Neural crest cell (in vitro differentiated cells): ENCODE measurements around the gene CPLANE1. TPM values are rescaled to one million over a fixed set of nuclear protein-coding genes. Genes with fewer than 3 reads are reported as not detected.

Experiments used
- DNase-seq: peaks from one replicate; pipeline ENCODE4 v3.0.0; 2021; ENCODE audit warnings: low read depth, mixed read lengths, low spot score
- H3K27ac Mint-ChIP-seq: one replicate; pipeline ENCODE4 v1.8.0; 2021; ENCODE audit warnings: mild to moderate bottlenecking, mixed read lengths; ENCODE audit not compliant: unreplicated experiment
- H3K27me3 Mint-ChIP-seq: 2 replicates; pipeline ENCODE4 v1.8.0; 2021; ENCODE audit warnings: low read depth, mild to moderate bottlenecking, mixed read lengths
- H3K36me3 Mint-ChIP-seq: 2 replicates; pipeline ENCODE4 v1.8.0; 2021; ENCODE audit warnings: low read depth, mild to moderate bottlenecking, mixed read lengths
- H3K4me1 Mint-ChIP-seq: 2 replicates; pipeline ENCODE4 v1.8.0; 2021; ENCODE audit warnings: mixed read lengths
- H3K4me3 Mint-ChIP-seq: one replicate; pipeline ENCODE4 v1.8.0; 2021; ENCODE audit warnings: mild to moderate bottlenecking, mixed read lengths
- H3K9me3 Mint-ChIP-seq: 2 replicates; pipeline ENCODE4 v1.8.0; 2021; ENCODE audit warnings: mixed read lengths
- total RNA-seq: library from RNA; stranded (reverse); gene quantifications from 2 replicates; pipeline ENCODE4 v1.2.1, GENCODE V29; 2021
- TF ChIP-seq, protein P1 (sequence below): fragments of 200-600 bp; sonication (generic); conservative IDR thresholded peaks from 2 replicates; pipeline ENCODE4 v1.5.0; 2021; ENCODE audit warnings: antibody characterized with exemption, mild to moderate bottlenecking

The CPLANE1 gene
- total RNA-seq, 1 donor from 2014 or later, result 25.8 TPM

DNA sequence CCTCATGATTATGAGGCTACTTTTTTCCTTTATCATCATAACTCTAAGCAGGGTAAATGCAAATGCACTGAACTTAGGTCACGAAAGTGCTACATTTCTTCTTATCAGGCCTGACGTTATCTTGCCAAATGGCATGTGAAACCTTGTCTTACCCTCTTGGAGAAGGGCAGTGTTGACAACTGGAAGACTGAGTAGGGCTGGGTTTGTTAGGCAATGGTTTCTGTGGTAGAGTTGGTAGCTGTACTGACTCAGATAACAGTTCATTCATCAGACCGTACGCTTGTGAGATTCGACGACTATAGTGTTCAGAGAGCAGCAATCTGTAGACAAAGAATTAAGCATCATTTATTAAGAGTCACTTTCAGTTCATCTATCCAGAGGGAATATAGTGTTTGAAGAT, 127.7 kb downstream of the CPLANE1 start:
- peaks cover 18% of the 10 kb centered on the region for H3K36me3 Mint-ChIP-seq
- TF ChIP-seq, protein P1, sequence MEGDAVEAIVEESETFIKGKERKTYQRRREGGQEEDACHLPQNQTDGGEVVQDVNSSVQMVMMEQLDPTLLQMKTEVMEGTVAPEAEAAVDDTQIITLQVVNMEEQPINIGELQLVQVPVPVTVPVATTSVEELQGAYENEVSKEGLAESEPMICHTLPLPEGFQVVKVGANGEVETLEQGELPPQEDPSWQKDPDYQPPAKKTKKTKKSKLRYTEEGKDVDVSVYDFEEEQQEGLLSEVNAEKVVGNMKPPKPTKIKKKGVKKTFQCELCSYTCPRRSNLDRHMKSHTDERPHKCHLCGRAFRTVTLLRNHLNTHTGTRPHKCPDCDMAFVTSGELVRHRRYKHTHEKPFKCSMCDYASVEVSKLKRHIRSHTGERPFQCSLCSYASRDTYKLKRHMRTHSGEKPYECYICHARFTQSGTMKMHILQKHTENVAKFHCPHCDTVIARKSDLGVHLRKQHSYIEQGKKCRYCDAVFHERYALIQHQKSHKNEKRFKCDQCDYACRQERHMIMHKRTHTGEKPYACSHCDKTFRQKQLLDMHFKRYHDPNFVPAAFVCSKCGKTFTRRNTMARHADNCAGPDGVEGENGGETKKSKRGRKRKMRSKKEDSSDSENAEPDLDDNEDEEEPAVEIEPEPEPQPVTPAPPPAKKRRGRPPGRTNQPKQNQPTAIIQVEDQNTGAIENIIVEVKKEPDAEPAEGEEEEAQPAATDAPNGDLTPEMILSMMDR, result no peak

DNA sequence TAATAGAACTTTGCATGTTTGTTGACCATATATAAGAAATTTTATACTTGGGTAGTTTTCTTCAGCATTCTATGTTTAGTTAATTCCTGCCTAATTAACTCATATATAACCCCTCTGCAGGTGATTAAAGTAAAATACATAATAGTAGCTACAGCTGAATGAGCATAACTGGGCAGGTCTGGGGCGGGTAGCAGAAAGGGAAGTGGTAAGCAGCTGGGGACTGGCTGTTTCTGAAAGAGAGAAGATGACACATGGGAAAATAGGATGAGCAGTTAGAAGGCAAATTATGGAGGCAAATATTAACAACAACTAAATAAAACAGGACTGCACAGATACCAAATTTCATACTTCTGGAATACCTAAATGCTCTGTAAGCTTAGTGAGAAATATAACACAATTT, 128.1 kb downstream of the CPLANE1 start:
- Mint-ChIP-seq H3K27ac (no peak overlapping the region), H3K4me1 (no peaks in the 10 kb centered on the region), H3K36me3 (peaks cover 20% of the 10 kb centered on the region), H3K27me3 (no peaks in the 10 kb centered on the region), H3K9me3 (no peaks in the 10 kb centered on the region), H3K4me3 (no peak overlapping the region)
- TF ChIP-seq, protein P1, result no peak
- DNase-seq, result no peak

More for the DNA sequence above, 127.7 kb downstream of the CPLANE1 start:
- Mint-ChIP-seq H3K4me3 (no peak overlapping the region), H3K27me3 (no peaks in the 10 kb centered on the region), H3K27ac (no peak overlapping the region), H3K9me3 (no peaks in the 10 kb centered on the region), H3K4me1 (no peaks in the 10 kb centered on the region)
- no peak for DNase-seq

- peaks cover 20% of the 10 kb centered on the region for H3K36me3 Mint-ChIP-seq
- no peaks in the 10 kb centered on the region for H3K27me3 Mint-ChIP-seq
- no peaks in the 10 kb centered on the region for H3K4me1 Mint-ChIP-seq
- H3K27ac Mint-ChIP-seq, result no peak overlapping the region
- TF ChIP-seq, protein P1, result no peak
- no peaks in the 10 kb centered on the region for H3K9me3 Mint-ChIP-seq
- DNase-seq, result no peak
- H3K4me3 Mint-ChIP-seq, result no peak overlapping the region
Measured at GRCh38 chr5:37120270-37120669, 128.9 kb downstream of the CPLANE1 start.

DNA sequence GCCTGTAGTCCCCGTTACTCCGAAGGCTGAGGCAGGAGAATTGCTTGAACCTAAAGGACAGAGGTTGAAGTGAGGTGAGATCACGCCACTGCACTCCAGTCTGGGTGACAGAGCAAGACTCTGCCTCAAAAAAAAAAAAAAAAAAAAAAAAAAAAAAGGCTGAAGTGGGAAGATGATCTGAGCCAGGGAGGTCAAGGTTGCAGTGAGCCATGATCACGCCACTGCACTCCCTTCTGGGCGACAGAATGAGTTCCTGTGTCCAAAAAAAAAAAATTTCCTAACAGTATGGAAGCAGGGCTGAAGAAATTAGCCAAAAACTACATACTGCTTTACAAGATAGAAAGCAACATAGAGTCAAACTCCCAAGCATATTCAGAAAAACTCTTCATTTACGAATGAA, 132.8 kb downstream of the CPLANE1 start:
- Mint-ChIP-seq H3K4me3 (no peak overlapping the region), H3K9me3 (no peaks in the 10 kb centered on the region), H3K27me3 (no peaks in the 10 kb centered on the region), H3K27ac (no peak overlapping the region), H3K36me3 (peaks cover 34% of the 10 kb centered on the region), H3K4me1 (no peaks in the 10 kb centered on the region)
- TF ChIP-seq, protein P1, result no peak
- DNase-seq, result no peak

DNA sequence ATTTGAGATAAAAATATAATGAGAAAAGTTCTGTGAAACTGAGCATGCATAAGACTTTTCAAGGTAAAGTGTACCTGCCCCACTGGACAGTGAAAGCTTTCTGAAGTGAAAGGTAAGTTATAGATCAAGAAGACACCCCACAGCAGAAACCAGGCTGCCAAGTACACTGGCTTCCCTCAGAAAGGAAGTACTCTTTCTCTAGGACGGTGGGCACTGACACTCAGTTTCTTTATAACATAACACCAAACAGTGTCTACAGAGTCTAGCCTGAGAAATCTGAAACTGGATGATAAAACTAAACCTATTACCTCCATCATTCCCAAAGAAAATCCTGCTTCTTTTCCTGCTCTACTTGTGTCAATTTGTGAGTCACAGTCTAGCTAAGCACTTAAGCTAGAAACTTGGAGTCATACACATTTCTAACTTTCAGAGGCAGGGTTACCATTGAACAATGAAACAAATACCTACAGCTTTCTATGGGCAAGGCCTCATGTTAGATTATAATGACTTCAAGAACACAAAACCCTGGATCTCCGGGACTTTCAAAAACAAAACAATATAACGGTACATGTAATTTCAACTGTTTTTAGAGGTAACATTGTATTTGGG, 136.7 kb downstream of the CPLANE1 start:
- Mint-ChIP-seq H3K36me3 (peaks cover 36% of the 10 kb centered on the region), H3K4me3 (no peak overlapping the region), H3K27me3 (no peaks in the 10 kb centered on the region), H3K27ac (no peak overlapping the region), H3K9me3 (no peaks in the 10 kb centered on the region), H3K4me1 (no peaks in the 10 kb centered on the region)
- TF ChIP-seq, protein P1, result no peak
- DNase-seq, result no peak
